Tibial nerve (tissue), 4 donors: ENCODE measurements around the gene MEA1.

Experiments
- CTCF ChIP-seq, 5 experiments: fragments of 200-600 bp in 3 of 5; fragments of 450-650 bp in 2 of 5; sonication (generic) in 3 of 5; IDR thresholded peaks; one replicate each; pipeline ENCODE4 v1.5.1; 2016 to 2019; ENCODE audit warnings: antibody characterized with exemption in 5 of 5, mild to moderate bottlenecking in 3 of 5, moderate library complexity in 2 of 5
- EP300 ChIP-seq, 2 donors: sonication (generic); formaldehyde crosslinking; IDR thresholded peaks; one replicate each; pipeline ENCODE4 v1.6.1; 2017; ENCODE audit warnings: antibody characterized with exemption in 2 of 2, mild to moderate bottlenecking in 1 of 2
- POLR2A ChIP-seq, 2 donors: fragments of 450-650 bp; IDR thresholded peaks; one replicate each; pipeline ENCODE4 v1.6.1; 2017; ENCODE audit warnings: antibody characterized with exemption in 2 of 2, mild to moderate bottlenecking in 2 of 2, moderate library complexity in 2 of 2

- TF ChIP-seq CTCF (IDR thresholded peaks at IDR 0.05) = no peak
- TF ChIP-seq POLR2A (IDR thresholded peaks at IDR 0.05) = no peak
- TF ChIP-seq EP300 (IDR thresholded peaks at IDR 0.05) = no peak
Measured at GRCh38 chr6:43040542-43041257, 27.0 kb upstream of the MEA1 start.
